Esophagus muscularis mucosa (tissue), 3 donors: ENCODE results near the gene TTN.
"Not testable (repeated sequence)": the region's sequence is repeated elsewhere in the genome, so short reads cannot be mapped to it uniquely, and the experiment has no call there.

Source experiments
- CTCF ChIP-seq, 3 experiments: fragments of 200-600 bp in 2 of 3; fragments of 450-650 bp in 1 of 3; sonication (generic) in 2 of 3; IDR thresholded peaks; one replicate each; pipeline ENCODE4 v1.5.1; 2017 to 2019; ENCODE audit warnings: antibody characterized with exemption in 3 of 3, mild to moderate bottlenecking in 2 of 3, moderate library complexity in 1 of 3
- POLR2A ChIP-seq: fragments of 450-650 bp; IDR thresholded peaks from one replicate; pipeline ENCODE4 v1.6.1; 2017; ENCODE audit warnings: antibody characterized with exemption, moderate library complexity, mild to moderate bottlenecking, low read depth

DNA sequence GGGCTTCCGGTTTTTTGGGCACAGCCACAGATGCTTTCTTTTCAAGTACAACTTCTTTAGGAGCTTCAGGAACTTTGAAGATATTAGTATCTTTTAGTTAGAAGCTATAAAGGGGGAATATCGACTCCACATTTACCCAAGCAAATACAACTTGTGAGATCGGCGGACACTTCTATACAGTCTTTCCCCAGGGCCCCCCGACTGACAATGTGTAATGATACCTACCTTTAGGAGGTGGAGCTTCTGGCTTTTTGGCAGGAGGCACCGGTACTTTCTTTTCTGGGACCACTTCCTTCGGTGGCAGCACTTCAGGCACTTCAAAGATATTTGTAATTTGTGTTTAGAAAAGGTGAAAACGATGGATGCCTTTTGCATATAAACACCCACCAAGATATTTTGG is 148.7 kb downstream of the TTN start:
- not testable (repeated sequence) for TF ChIP-seq CTCF (IDR thresholded peaks at IDR 0.05); POLR2A
